CD14-positive monocyte (primary cell): ENCODE data around the gene KCNK6. TPM values are rescaled to one million over a fixed set of nuclear protein-coding genes. Genes with fewer than 3 reads are reported as not detected.

Experiments used
- DNase-seq, 3 donors: peaks; one replicate each; pipeline ENCODE4 v3.0.0-alpha.2; 2011 to 2022
- H2AFZ ChIP-seq: 2 replicates; pipeline ENCODE4 v1.6.0; 2012; ENCODE audit warnings: mild to moderate bottlenecking, low read depth, low read length, inconsistent platforms; ENCODE audit not compliant: insufficient read depth, poor library complexity, severe bottlenecking
- H3K27ac ChIP-seq, 2 donors: 1 replicate in 1 of 2; 2 replicates in 1 of 2; pipeline ENCODE4 v1.5.1; 2012 to 2013; ENCODE audit warnings: low read length in 2 of 2, control low read depth in 1 of 2, inconsistent platforms in 1 of 2, low read depth in 1 of 2, mild to moderate bottlenecking in 1 of 2
- H3K27me3 ChIP-seq, 2 donors: one replicate each; pipeline versions ENCODE4 v1.6.0 to v1.6.1; 2011 to 2013; ENCODE audit warnings: low read length in 2 of 2; ENCODE audit not compliant: control insufficient read depth in 2 of 2, insufficient read depth in 2 of 2
- H3K36me3 ChIP-seq, 2 donors: replicated peaks in 1 of 2; 1 replicate in 1 of 2; 2 replicates in 1 of 2; pipeline versions ENCODE4 v1.5.1 to v1.6.1; 2012 to 2013; ENCODE audit warnings: low read length in 2 of 2, control low read depth in 1 of 2, inconsistent platforms in 1 of 2, mild to moderate bottlenecking in 1 of 2; ENCODE audit not compliant: insufficient read depth in 2 of 2, control insufficient read depth in 1 of 2
- H3K4me1 ChIP-seq, 2 donors: 1 replicate in 1 of 2; 2 replicates in 1 of 2; pipeline versions ENCODE4 v1.5.1 to v1.6.1; 2012 to 2013; ENCODE audit warnings: low read length in 2 of 2, control low read depth in 1 of 2, inconsistent platforms in 1 of 2, mild to moderate bottlenecking in 1 of 2, moderate library complexity in 1 of 2; ENCODE audit not compliant: insufficient read depth in 2 of 2, control insufficient read depth in 1 of 2
- H3K4me2 ChIP-seq: replicated peaks from 2 replicates; pipeline ENCODE3; 2012; ENCODE audit warnings: low read length, moderate library complexity, mild to moderate bottlenecking; ENCODE audit not compliant: poor library complexity, severe bottlenecking; ENCODE audit errors: extremely low read depth
- H3K4me3 ChIP-seq, 3 experiments: fragments of 200-600 bp in 1 of 3; sonication (generic) in 1 of 3; replicated peaks in 1 of 3; 1 replicate in 2 of 3; 2 replicates in 1 of 3; pipeline ENCODE4 v1.5.1; 2011 to 2013; ENCODE audit warnings: low read length in 3 of 3, mild to moderate bottlenecking in 3 of 3, control low read depth in 2 of 3, low read depth in 2 of 3, inconsistent platforms in 1 of 3, moderate library complexity in 1 of 3
- H3K79me2 ChIP-seq: 2 replicates; pipeline ENCODE4 v1.6.0; 2012; ENCODE audit warnings: mild to moderate bottlenecking, control low read depth, inconsistent platforms, low read length, moderate library complexity; ENCODE audit not compliant: insufficient read depth
- H3K9ac ChIP-seq: 2 replicates; pipeline ENCODE4 v1.6.0; 2017; ENCODE audit warnings: low read length, mild to moderate bottlenecking; ENCODE audit not compliant: insufficient read depth, poor library complexity, severe bottlenecking
- H3K9me3 ChIP-seq, 2 donors: replicated peaks in 1 of 2; 1 replicate in 1 of 2; 2 replicates in 1 of 2; pipeline versions ENCODE4 v1.5.1 to v1.6.1; 2012 to 2013; ENCODE audit warnings: low read length in 2 of 2, control low read depth in 1 of 2; ENCODE audit not compliant: control insufficient read depth in 1 of 2, insufficient read depth in 1 of 2
- H4K20me1 ChIP-seq: 2 replicates; pipeline ENCODE4 v1.6.0; 2012; ENCODE audit warnings: mild to moderate bottlenecking, low read length, control low read depth, moderate library complexity; ENCODE audit not compliant: insufficient read depth
- H3K27ac Mint-ChIP-seq, 7 donors: one replicate each; pipeline ENCODE4 v1.8.0; 2020; ENCODE audit warnings: mild to moderate bottlenecking in 7 of 7, mixed read lengths in 7 of 7, moderate library complexity in 6 of 7, inconsistent platforms in 2 of 7
- H3K27me3 Mint-ChIP-seq, 3 donors: one replicate each; pipeline ENCODE4 v1.8.0; 2021 to 2022; ENCODE audit warnings: low read depth in 3 of 3, mild to moderate bottlenecking in 3 of 3, mixed read lengths in 3 of 3, moderate library complexity in 3 of 3, inconsistent platforms in 1 of 3
- H3K36me3 Mint-ChIP-seq, 2 donors: one replicate each; pipeline ENCODE4 v1.8.0; 2020; ENCODE audit warnings: mixed read lengths in 2 of 2, inconsistent platforms in 1 of 2, mild to moderate bottlenecking in 1 of 2
- H3K4me1 Mint-ChIP-seq: one replicate; pipeline ENCODE4 v1.8.0; 2020; ENCODE audit warnings: mild to moderate bottlenecking, mixed read lengths
- H3K4me3 Mint-ChIP-seq, 2 donors: one replicate each; pipeline ENCODE4 v1.8.0; 2020; ENCODE audit warnings: mild to moderate bottlenecking in 2 of 2, mixed read lengths in 2 of 2, moderate library complexity in 1 of 2
- H3K9me3 Mint-ChIP-seq, 7 donors: one replicate each; pipeline ENCODE4 v1.8.0; 2020 to 2022; ENCODE audit warnings: mixed read lengths in 7 of 7, mild to moderate bottlenecking in 6 of 7, moderate library complexity in 6 of 7, inconsistent platforms in 2 of 7
- CTCF ChIP-seq: fragments of 200-600 bp; IDR thresholded peaks from one replicate; pipeline ENCODE4 v1.8.0; 2022; ENCODE audit warnings: antibody characterized with exemption, mild to moderate bottlenecking
- WGBS: methylation state at CpG from one replicate; pipeline ENCODE4 v1.1.5; 2013; ENCODE audit warnings: missing lambda C conversion rate; ENCODE audit not compliant: insufficient coverage; 5-methylcytosine and 5-hydroxymethylcytosine counted together
- intact Hi-C, 2 donors: fragments of 100-400 bp; cut with micrococcal nuclease; formaldehyde crosslinking; loops; one replicate each; pipeline versions ENCODE4 v1.15.0 to v1.15.1; 2023
- polyA plus RNA-seq, 3 donors: library from polyadenylated mRNA; depleted of rRNA in 1 of 3; unstranded in 2 of 3; stranded (reverse) in 1 of 3; fragments of 300-500 nt in 2 of 3; fragments of >200 nt in 1 of 3; fragmentation: Illumina TruSeq in 2 of 3; gene quantifications; 1 replicate in 2 of 3; 2 replicates in 1 of 3; pipeline ENCODE4 v1.2.3, GENCODE V29; 2012 to 2021

The KCNK6 gene
- polyA plus RNA-seq, 3 donors, result 7.3 to 21.5 (median 8.7) TPM

- H3K27ac Mint-ChIP-seq, result peak overlapping the region in 6 of 7 donors; percentile 21 to 85 (median 55)
- peaks cover 43 to 54% of the 10 kb centered on the region in 2 donors for H3K36me3 Mint-ChIP-seq
- H3K9me3 Mint-ChIP-seq, result no peaks in the 10 kb centered on the region
- H3K4me1 Mint-ChIP-seq, result peaks cover 51% of the 10 kb centered on the region
- intact Hi-C loops, result no loop called here
- peaks cover 0 to 4% (median 2%) of the 10 kb centered on the region in 3 donors for H3K27me3 Mint-ChIP-seq
- WGBS, result no CpG with 5 or more reads among the region's 7 CpGs
- H3K36me3 ChIP-seq, result peaks cover 35 to 43% of the 10 kb centered on the region in 2 donors
- H4K20me1 ChIP-seq, result peaks cover 56% of the 10 kb centered on the region
- no peak overlapping the region for H3K9ac ChIP-seq
- H3K79me2 ChIP-seq, result peaks cover 30% of the 10 kb centered on the region
- peaks cover 41 to 54% of the 10 kb centered on the region in 2 donors for H3K4me1 ChIP-seq
- H3K9me3 ChIP-seq, result no peaks in the 10 kb centered on the region
- TF ChIP-seq CTCF, result no peak
- H3K27me3 ChIP-seq, result no peaks in the 10 kb centered on the region
- H3K4me3 Mint-ChIP-seq, result peak overlapping the region; percentile 35 to 82
- peak overlapping the region in 1 of 3 experiments; percentile 41 for H3K4me3 ChIP-seq
- peak in 2 of 3 donors; percentile 36 to 39 for DNase-seq
- peak overlapping the region; percentile 17 for H3K4me2 ChIP-seq
- peak overlapping the region in 1 of 2 donors; percentile 64 for H3K27ac ChIP-seq
- H2AFZ ChIP-seq, result no peak overlapping the region
Observed at GRCh38 chr19:38323291-38323690, 3.6 kb downstream of the KCNK6 start.

GRCh38 chr19:38324431-38324830 lies 4.8 kb downstream of the KCNK6 start:
- H3K4me1 Mint-ChIP-seq, result peaks cover 40% of the 10 kb centered on the region
- no peak overlapping the region for H3K27ac Mint-ChIP-seq
- H3K4me3 Mint-ChIP-seq, result no peak overlapping the region
- Histone ChIP-seq H3K79me2 (peaks cover 30% of the 10 kb centered on the region), H2AFZ (no peak overlapping the region), H3K4me3 (no peak overlapping the region), H3K4me1 (peaks cover 31 to 42% of the 10 kb centered on the region in 2 donors), H4K20me1 (peaks cover 56% of the 10 kb centered on the region), H3K4me2 (no peak overlapping the region), H3K9me3 (no peaks in the 10 kb centered on the region), H3K36me3 (peaks cover 40 to 54% of the 10 kb centered on the region in 2 donors), H3K27ac (no peak overlapping the region), H3K27me3 (no peaks in the 10 kb centered on the region), H3K9ac (no peak overlapping the region)
- no peak for DNase-seq
- peaks cover 0 to 2% (median 0%) of the 10 kb centered on the region in 3 donors for H3K27me3 Mint-ChIP-seq
- intact Hi-C loops, result no loop called here
- H3K36me3 Mint-ChIP-seq, result peaks cover 51 to 65% of the 10 kb centered on the region in 2 donors
- no CpG with 5 or more reads among the region's 4 CpGs for WGBS
- TF ChIP-seq CTCF, result no peak
- peaks cover 0 to 2% (median 0%) of the 10 kb centered on the region in 7 donors for H3K9me3 Mint-ChIP-seq
